NOMO-1 treated with dmso at 0.1 percent for 144 hours (cell line): Measurements from ENCODE around the gene CCDC194.

Source experiments
- DNase-seq: peaks from one replicate; lab custom pipeline; 2025; ENCODE audit not compliant: unreplicated experiment; lab: John Stamatoyannopoulos, UW

Gene CCDC194

GRCh38 chr19:17393914-17394313 is at the start of gene CCDC194:
TSS of gene CCDC194 (minus strand) at chr19:17394196. CDS start at chr19:17394158, 38 bp downstream.
- no peak for DNase-seq

GRCh38 chr19:17441241-17442021 is 47.4 kb upstream of the CCDC194 start:
- DNase-seq: no peak

GRCh38 chr19:17436874-17437267 is 42.9 kb upstream of the CCDC194 start:
- no peak for DNase-seq

GRCh38 chr19:17436094-17436873 is 42.3 kb upstream of the CCDC194 start:
- DNase-seq: no peak

GRCh38 chr19:17435218-17435617 is 41.2 kb upstream of the CCDC194 start:
- DNase-seq: no peak

- no peak for DNase-seq
These were observed 37.4 kb upstream of the CCDC194 start for GRCh38 chr19:17431417-17431816.

- DNase-seq: no peak
These were observed 35.7 kb upstream of the CCDC194 start for GRCh38 chr19:17429641-17430113.

GRCh38 chr19:17424743-17425365 is 30.9 kb upstream of the CCDC194 start:
- DNase-seq: no peak

- no peak for DNase-seq
These were observed 29.6 kb upstream of the CCDC194 start for GRCh38 chr19:17423429-17424208.

- no peak for DNase-seq
These were observed 27.9 kb upstream of the CCDC194 start for GRCh38 chr19:17421942-17422341.

- no peak for DNase-seq
These were observed 26.5 kb upstream of the CCDC194 start for GRCh38 chr19:17420475-17420924.

GRCh38 chr19:17419621-17420474 is 25.9 kb upstream of the CCDC194 start, which contains the start of gene MVB12A:
TSS of gene MVB12A (plus strand) at chr19:17420047. CDS start at chr19:17420136, 89 bp downstream.
- peak; percentile 96 for DNase-seq

- no peak for DNase-seq
These were observed 25.2 kb upstream of the CCDC194 start for GRCh38 chr19:17419154-17419620.

- no peak for DNase-seq
These were observed 24.7 kb upstream of the CCDC194 start for GRCh38 chr19:17418710-17419109.

- DNase-seq: no peak
These were observed 21.1 kb upstream of the CCDC194 start for GRCh38 chr19:17415121-17415520.

- no peak for DNase-seq
These were observed 20.1 kb upstream of the CCDC194 start for GRCh38 chr19:17414097-17414496.

GRCh38 chr19:17411801-17412200 is 17.8 kb upstream of the CCDC194 start:
- DNase-seq: no peak

GRCh38 chr19:17409990-17410389 is 16.0 kb upstream of the CCDC194 start:
- no peak for DNase-seq

GRCh38 chr19:17406887-17407196 is 12.8 kb upstream of the CCDC194 start:
- no peak for DNase-seq
